ENCODE measurements around the gene FOXD4L6.
"Not testable (repeated sequence)": the region's sequence is repeated elsewhere in the genome, so short reads cannot be mapped to it uniquely, and the experiment has no call there.

DNA sequence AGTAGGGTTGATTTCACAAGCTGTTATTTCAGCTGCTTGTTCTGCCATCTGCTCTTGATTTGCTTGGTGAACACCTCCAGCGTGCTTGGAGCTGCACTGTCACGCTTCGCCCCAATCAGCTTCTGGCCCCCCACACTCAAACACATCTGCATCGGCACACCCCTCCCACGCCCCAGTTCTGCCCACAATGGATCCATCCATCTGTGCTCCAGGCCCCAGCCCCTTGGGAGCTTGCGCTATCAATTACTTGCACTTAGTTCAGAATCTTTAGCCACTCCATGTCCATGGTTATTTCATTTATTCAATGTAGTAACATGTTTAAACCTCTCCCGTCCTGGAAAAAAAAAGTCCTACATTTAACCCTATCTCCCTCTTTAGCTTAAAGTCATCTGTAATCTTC, 28.0 kb downstream of the FOXD4L6 start:
- not testable (repeated sequence) for TF ChIP-seq EZH2 (IDR thresholded peaks at IDR 0.05); ZFX (IDR thresholded peaks at IDR 0.05); ZNF274 (IDR thresholded peaks at IDR 0.05; ENCODE audit: low read depth, low read length)
- TF ChIP-seq, protein P1, sequence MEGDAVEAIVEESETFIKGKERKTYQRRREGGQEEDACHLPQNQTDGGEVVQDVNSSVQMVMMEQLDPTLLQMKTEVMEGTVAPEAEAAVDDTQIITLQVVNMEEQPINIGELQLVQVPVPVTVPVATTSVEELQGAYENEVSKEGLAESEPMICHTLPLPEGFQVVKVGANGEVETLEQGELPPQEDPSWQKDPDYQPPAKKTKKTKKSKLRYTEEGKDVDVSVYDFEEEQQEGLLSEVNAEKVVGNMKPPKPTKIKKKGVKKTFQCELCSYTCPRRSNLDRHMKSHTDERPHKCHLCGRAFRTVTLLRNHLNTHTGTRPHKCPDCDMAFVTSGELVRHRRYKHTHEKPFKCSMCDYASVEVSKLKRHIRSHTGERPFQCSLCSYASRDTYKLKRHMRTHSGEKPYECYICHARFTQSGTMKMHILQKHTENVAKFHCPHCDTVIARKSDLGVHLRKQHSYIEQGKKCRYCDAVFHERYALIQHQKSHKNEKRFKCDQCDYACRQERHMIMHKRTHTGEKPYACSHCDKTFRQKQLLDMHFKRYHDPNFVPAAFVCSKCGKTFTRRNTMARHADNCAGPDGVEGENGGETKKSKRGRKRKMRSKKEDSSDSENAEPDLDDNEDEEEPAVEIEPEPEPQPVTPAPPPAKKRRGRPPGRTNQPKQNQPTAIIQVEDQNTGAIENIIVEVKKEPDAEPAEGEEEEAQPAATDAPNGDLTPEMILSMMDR (IDR thresholded peaks at IDR 0.05 in 2 of 3, conservative IDR thresholded peaks at IDR 0.05 in 1 of 3; ENCODE audit: borderline replicate concordance in 1 of 3, insufficient read depth in 1 of 3, low read depth in 2 of 3, low read length in 2 of 3), result not testable (repeated sequence)

Measured in HCT116 (cell line).